Gastroesophageal sphincter (tissue), 3 donors: ENCODE results near the gene ZNF12.

Experiments used
- CTCF ChIP-seq, 4 experiments: fragments of 200-600 bp in 2 of 4; fragments of 450-650 bp in 2 of 4; sonication (generic) in 1 of 4; IDR thresholded peaks; one replicate each; pipeline ENCODE4 v1.5.1; 2017 to 2019; ENCODE audit warnings: antibody characterized with exemption in 4 of 4, mild to moderate bottlenecking in 2 of 4, moderate library complexity in 2 of 4
- EP300 ChIP-seq: sonication (generic); formaldehyde crosslinking; IDR thresholded peaks from one replicate; pipeline ENCODE4 v1.6.1; 2017; ENCODE audit warnings: antibody characterized with exemption, mild to moderate bottlenecking
- POLR2A ChIP-seq, 2 donors: fragments of 450-650 bp; IDR thresholded peaks; one replicate each; pipeline ENCODE4 v1.6.1; 2017; ENCODE audit warnings: antibody characterized with exemption in 2 of 2, mild to moderate bottlenecking in 2 of 2, moderate library complexity in 1 of 2
- POLR2AphosphoS5 ChIP-seq: sonication (generic); formaldehyde crosslinking; IDR thresholded peaks from one replicate; pipeline ENCODE4 v1.6.1; 2017; ENCODE audit warnings: antibody characterized with exemption

GRCh38 chr7:6647080-6647479 lies 59.7 kb downstream of the ZNF12 start:
- TF ChIP-seq CTCF (IDR thresholded peaks at IDR 0.05) (no peak), POLR2AphosphoS5 (no peak), POLR2A (IDR thresholded peaks at IDR 0.05) (no peak), EP300 (no peak)
